ENCODE results near the gene IRF7. TPM values are rescaled to one million over a fixed set of nuclear protein-coding genes. Genes with fewer than 3 reads are reported as not detected.

Gene IRF7
- total and polyA plus RNA-seq, 2 of the 4 experiments (the other 2 are of a cell fraction), result 1.6 to 4.5 TPM

DNA sequence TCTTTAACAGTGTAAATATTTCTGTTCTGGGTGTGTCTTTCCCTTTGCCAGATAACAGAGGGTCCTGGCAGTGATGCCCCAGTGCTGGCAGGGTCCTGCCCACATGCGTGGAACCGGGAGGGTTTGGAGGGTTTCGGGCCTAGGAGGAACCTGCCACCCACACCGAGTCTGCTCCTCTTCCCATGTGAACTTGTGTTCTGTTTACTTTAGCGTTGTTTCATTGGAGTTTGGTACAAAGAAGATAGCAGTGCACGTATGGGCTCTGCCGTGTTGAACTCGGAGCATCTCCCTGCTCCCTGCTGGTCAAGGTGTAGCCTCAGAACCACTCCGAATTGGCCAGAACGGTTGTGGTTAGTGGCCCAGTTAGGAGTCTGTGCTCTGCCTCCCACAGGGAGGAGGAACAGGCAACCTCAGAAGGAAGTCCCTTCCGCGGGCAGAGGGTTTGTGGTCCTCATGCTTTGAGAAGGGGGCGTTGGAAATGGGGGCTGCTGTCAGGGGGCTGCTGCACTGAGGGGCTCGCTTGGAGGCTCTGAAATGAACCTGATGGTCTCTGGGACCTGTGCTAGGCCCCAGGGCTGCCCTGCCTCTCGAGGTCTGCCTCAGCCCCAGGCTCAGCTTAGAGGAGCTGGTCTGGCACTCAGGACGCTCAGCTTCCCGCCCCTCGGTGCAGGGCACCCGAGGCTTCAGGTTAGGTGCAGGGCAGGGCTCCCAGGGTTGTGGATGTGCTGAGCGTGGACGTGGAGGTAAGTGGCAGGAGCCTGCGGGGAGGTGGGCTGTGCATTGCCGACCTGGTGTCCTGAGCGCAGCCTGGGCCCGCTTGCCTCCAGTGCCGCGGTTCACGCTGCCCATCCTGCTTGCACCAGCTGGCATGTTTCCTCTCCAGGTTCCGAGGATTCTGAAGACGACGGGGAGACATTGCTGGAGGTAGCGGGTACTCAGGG lies 29.1 kb downstream of the IRF7 start (continued):
- TF ChIP-seq RCOR1 (IDR thresholded peaks at IDR 0.05; ENCODE audit: insufficient replicate concordance, low read length), result no peak

DNA sequence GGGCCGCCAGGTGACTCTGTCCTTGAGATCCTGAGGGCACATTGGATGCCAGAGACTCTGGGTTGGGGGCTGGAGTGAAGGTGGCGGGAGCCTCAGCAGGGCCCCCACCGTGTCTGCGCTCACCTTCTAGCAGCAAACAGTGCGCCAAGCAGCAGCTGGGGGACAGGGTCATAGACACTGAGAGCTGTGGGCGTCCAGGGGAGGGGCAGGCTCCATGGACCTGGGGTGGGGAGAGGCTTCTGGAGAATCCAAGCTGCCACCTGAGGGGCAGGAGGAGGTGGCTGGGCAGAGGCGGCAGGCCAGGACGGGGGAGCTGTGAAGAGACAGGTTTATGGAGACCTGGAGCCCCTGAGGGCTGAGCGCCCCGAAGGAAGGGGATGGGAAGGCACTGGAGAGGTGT lies 31.5 kb downstream of the IRF7 start:
- Histone ChIP-seq H3K9me1 (ENCODE audit: insufficient read depth, low read length) (peaks cover 17% of the 10 kb centered on the region), H3K56ac (ENCODE audit: extremely low read depth, insufficient read depth, low read length) (no peak overlapping the region), H4K5ac (ENCODE audit: low read depth, low read length) (no peak overlapping the region), H3K4me1 (ENCODE audit: control insufficient read depth, insufficient read depth, low read length) (peaks cover 9% of the 10 kb centered on the region; the same call in 1 of the 2 replicates), H2BK120ac (ENCODE audit: low read depth, low read length) (no peak overlapping the region), H2BK5ac (ENCODE audit: low read depth, low read length, poor library complexity, severe bottlenecking) (no peak overlapping the region), H4K20me1 (ENCODE audit: insufficient read depth, low read length) (peaks cover 78% of the 10 kb centered on the region), H3K27ac (ENCODE audit: insufficient read depth, low read length) (no peak overlapping the region), H2AK9ac (replicated peaks; ENCODE audit: low read depth, low read length, poor library complexity) (no peak overlapping the region), H2BK20ac (ENCODE audit: low read depth, low read length) (no peak overlapping the region), H2AFZ (replicated peaks; ENCODE audit: low read length, poor library complexity) (no peak overlapping the region), H2AK5ac (ENCODE audit: low read depth, low read length) (no peak overlapping the region), H3K9me3 (ENCODE audit: control insufficient read depth, insufficient read depth, low read length) (no peaks in the 10 kb centered on the region), H4K8ac (ENCODE audit: low read depth in 2 of 2, low read length in 2 of 2) (no peak overlapping the region), H3K4ac (ENCODE audit: low read depth, low read length) (no peak overlapping the region), H3K4me2 (ENCODE audit: low read depth, low read length) (no peak overlapping the region), H2BK15ac (ENCODE audit: low read depth, low read length) (no peak overlapping the region), H3K23ac (ENCODE audit: low read depth, low read length) (no peak overlapping the region), H3K36me3 (ENCODE audit: control insufficient read depth, insufficient read depth, low read length) (peaks cover 40% of the 10 kb centered on the region), H3K9ac (ENCODE audit: low read depth, low read length) (no peak overlapping the region), H3K14ac (replicated peaks; ENCODE audit: low read depth, low read length) (no peak overlapping the region), H3K18ac (ENCODE audit: low read depth, low read length) (no peak overlapping the region), H4K91ac (ENCODE audit: insufficient read depth, low read depth, low read length) (no peak overlapping the region), H3K27me3 (ENCODE audit: control insufficient read depth, insufficient read depth, low read length) (no peaks in the 10 kb centered on the region), H3K79me1 (ENCODE audit: low read depth in 1 of 2, low read length in 2 of 2) (peaks cover 23 to 70% of the 10 kb centered on the region in 2 experiments), H3K4me3 (ENCODE audit: insufficient read depth, low read depth, low read length) (no peak overlapping the region)
- ChIA-PET POLR2A (ENCODE audit: unreplicated experiment) (no interaction called here), CTCF (no interaction called here)
- 100% methylated on average over 2 of the region's 10 CpGs; no CpG with 5 or more reads in 1 of the 2 experiments for WGBS, 2 experiments (ENCODE audit: extremely low coverage in 2 of 2, insufficient read length in 1 of 2)
- dilution Hi-C loops (cut with HindIII; ENCODE audit: low sequenced_read_pairs, unreplicated experiment), result no loop called here
- in situ Hi-C loops (cut with MboI; ENCODE audit: low sequenced_read_pairs), result no loop called here
- no TSS peak for BruUV-seq (replicated peaks)
- intact Hi-C loops (cut with micrococcal nuclease), result no loop called here
- no peak for DNase-seq
- no peak for ATAC-seq (ENCODE audit: low read depth)
- no peak for TF ChIP-seq SMC3 (IDR thresholded peaks at IDR 0.05; ENCODE audit: low read depth, low read length)
- no peak for TF ChIP-seq RFX5 (IDR thresholded peaks at IDR 0.05; ENCODE audit: low read depth, low read length)
- no peak for TF ChIP-seq MXI1 (IDR thresholded peaks at IDR 0.05; ENCODE audit: borderline replicate concordance, low read depth, low read length)
- TF ChIP-seq, protein P1, sequence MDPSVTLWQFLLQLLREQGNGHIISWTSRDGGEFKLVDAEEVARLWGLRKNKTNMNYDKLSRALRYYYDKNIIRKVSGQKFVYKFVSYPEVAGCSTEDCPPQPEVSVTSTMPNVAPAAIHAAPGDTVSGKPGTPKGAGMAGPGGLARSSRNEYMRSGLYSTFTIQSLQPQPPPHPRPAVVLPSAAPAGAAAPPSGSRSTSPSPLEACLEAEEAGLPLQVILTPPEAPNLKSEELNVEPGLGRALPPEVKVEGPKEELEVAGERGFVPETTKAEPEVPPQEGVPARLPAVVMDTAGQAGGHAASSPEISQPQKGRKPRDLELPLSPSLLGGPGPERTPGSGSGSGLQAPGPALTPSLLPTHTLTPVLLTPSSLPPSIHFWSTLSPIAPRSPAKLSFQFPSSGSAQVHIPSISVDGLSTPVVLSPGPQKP (IDR thresholded peaks at IDR 0.05; ENCODE audit: borderline replicate concordance, low read depth, low read length), result no peak
- TF ChIP-seq RCOR1 (IDR thresholded peaks at IDR 0.05; ENCODE audit: insufficient replicate concordance, low read length), result no peak
- TF ChIP-seq, protein P2, sequence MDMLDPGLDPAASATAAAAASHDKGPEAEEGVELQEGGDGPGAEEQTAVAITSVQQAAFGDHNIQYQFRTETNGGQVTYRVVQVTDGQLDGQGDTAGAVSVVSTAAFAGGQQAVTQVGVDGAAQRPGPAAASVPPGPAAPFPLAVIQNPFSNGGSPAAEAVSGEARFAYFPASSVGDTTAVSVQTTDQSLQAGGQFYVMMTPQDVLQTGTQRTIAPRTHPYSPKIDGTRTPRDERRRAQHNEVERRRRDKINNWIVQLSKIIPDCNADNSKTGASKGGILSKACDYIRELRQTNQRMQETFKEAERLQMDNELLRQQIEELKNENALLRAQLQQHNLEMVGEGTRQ (IDR thresholded peaks at IDR 0.05; ENCODE audit: low read depth, low read length), result no peak
- no peak for TF ChIP-seq RAD21 (IDR thresholded peaks at IDR 0.05; ENCODE audit: low read length)
- no peak for TF ChIP-seq BHLHE40 (IDR thresholded peaks at IDR 0.05; ENCODE audit: low read depth, low read length)
- no peak for TF ChIP-seq MAZ (IDR thresholded peaks at IDR 0.05; ENCODE audit: borderline replicate concordance, low read depth, low read length)
- no peak for TF ChIP-seq MAFK (IDR thresholded peaks at IDR 0.05; ENCODE audit: low read depth, low read length)
- TF ChIP-seq CEBPB (IDR thresholded peaks at IDR 0.05; ENCODE audit: low read depth, low read length), result no peak
- TF ChIP-seq CHD1 (IDR thresholded peaks at IDR 0.05; ENCODE audit: low read depth, low read length), result no peak
- no peak for TF ChIP-seq NFE2L2 (IDR thresholded peaks at IDR 0.05; ENCODE audit: low read depth, low read length)
- no peak for TF ChIP-seq FOS (IDR thresholded peaks at IDR 0.05; ENCODE audit: low read depth, low read length)
